ENCODE measurements around the gene ST6GALNAC3.

The ST6GALNAC3 gene

DNA sequence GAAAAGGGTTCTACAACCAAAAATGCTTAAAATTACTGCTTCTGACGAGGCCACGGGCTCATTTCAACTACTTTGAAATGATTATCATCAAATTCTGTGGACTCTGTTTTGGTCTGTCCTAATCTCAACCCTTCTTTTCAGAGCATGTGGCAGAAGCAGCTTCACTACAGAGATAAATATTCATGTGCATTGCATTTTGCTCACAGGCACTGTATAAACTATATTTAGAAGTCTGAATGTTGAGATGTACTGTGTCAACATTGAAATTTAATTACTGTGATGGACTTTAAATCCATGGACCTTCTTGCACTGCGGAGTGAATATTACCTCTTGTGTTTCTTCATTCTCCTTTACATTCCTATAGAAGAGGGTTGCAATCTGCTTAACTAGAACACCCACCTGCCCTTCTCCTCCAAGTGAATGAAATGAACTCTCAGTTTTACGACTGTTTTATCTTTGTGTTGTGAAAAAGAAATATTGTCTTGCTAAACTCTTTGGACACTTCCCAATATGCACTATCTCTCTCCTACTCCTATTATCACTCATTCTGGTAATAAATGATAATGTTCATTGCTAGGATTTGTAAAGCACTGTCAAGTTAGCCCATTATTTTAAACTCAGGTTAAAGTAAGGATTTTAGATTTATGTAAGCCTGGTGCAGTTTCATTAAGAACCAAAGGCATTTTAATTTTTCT is 511.6 kb downstream of the ST6GALNAC3 start:
- DNase-seq (ENCODE audit: low spot score): no peak

DNA sequence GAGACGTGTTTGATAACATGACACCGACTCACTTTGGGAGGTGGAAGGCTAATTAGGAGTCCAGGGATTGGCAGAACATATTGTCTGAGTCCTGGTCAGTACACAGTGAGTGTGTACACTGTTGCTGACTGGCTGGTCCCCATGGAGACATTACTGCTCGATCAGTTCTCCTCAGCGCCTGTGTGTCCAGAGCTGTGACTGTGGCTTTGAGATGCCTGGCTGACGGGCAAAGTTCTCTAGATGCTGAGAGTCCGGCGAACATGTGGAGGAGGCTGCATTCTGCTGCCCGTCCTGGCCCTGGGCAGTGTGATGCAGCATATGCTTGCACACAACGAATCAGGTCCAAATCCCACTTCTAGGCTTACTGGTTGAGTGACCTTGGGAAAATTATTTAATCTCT is 512.7 kb downstream of the ST6GALNAC3 start:
- DNase-seq (ENCODE audit: low spot score): no peak

DNA sequence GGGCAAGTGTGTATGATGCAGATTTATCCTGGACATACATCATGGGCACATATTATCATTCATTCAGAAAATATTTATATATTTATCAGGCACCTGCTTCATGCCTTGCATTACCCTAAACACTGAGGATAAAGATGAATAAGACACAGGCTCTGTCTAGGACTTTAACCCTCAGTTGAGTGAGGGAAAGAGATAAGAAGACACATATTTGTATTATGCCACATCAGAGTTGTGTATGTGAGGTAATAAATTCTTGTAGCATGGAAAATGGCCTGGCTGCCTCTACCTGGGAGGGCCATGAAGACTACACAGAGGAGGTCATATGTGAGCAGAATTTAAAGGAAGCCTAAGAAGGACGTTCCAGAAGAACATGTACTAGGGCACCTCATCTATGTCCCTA is 516.9 kb downstream of the ST6GALNAC3 start:
- DNase-seq (ENCODE audit: low spot score): no peak

- no peak for DNase-seq (ENCODE audit: low spot score)
These were observed 517.4 kb downstream of the ST6GALNAC3 start for GRCh38 chr1:76591963-76592362.

DNA sequence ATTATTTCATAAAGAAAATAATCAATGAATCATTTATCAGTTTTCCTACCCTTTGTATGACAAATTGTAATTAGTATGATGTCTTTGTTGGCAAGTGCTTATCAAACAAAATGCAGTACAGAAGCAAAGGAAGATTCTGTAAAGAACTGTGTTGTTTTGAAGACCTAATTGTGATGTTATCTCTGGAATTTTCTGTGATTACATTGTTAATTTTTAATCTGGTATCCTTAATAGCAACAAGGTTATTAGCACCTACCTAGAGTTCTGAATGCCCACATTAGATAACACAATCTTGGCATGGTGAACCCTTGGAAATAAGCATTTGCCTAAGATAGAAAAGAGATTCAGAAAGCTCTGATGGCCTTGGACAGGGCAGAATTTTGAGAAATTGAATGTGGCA is 518.6 kb downstream of the ST6GALNAC3 start:
- no peak for DNase-seq (ENCODE audit: low spot score)

GRCh38 chr1:76593618-76594017 is 519.1 kb downstream of the ST6GALNAC3 start:
- DNase-seq (ENCODE audit: low spot score): no peak

GRCh38 chr1:76595024-76595423 is 520.5 kb downstream of the ST6GALNAC3 start:
- no peak for DNase-seq (ENCODE audit: low spot score)

- DNase-seq (ENCODE audit: low spot score): no peak
These were observed 526.9 kb downstream of the ST6GALNAC3 start for GRCh38 chr1:76601465-76601864.

DNA sequence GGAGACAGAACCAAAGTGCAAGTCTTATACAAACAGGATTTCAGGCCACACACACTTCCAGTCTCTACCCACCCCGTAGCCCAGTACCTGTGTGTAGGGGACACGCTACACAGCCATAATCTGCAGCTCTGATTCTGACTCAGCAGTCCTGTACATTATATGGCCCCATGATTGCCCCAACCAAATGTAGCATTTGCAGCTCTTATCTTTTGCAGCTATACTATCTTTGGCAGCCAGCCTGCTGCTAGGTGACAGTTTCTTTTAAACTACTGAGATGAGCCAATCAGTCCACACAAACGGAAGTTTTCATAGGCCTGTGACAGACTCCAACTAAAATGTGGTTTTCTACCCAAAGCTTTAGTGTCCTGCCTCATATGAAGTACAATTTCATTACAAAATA is 533.2 kb downstream of the ST6GALNAC3 start:
- no peak for DNase-seq (ENCODE audit: low spot score)

- no peak for DNase-seq (ENCODE audit: low spot score)
These were observed 537.4 kb downstream of the ST6GALNAC3 start for GRCh38 chr1:76611770-76612445.

- no peak for DNase-seq (ENCODE audit: low spot score)
These were observed 539.3 kb downstream of the ST6GALNAC3 start for GRCh38 chr1:76613886-76614285.

DNA sequence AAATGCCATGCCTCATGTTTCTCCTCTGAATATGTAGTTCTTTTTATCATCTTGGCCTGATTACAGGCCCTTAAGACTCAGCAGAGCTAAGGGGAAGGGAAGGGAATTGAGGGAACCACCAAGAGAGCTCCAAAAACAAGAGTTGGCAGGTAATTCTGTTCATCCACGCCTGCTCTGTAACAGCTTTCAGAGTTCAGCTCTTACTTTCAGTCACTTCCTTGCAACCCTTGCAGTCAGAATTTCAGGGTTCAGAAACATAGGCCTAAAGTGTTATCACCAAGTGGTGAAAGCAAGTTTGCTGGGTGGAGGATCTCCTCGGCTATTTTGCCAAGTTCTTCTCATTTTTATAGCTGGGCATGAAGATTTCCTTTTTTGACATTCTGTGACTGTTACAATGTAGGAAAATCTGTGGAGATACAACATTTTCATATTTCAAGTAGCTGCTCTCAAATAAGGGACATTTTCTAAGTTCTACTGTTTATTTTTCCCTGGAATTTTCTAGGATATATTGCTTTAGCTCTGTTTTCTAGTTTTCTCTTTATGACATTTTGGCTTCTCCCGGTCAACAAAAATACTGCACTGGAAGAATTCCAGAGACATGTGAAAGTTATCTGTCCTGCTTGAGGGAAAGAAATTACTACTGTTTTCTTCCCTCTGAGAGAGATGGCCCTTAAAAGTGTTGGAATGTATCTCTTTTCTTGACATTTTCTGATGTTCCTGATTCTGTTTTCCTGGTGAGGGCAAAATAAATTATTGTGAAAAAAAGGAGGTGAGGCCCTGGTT is 540.9 kb downstream of the ST6GALNAC3 start:
- DNase-seq (ENCODE audit: low spot score): no peak

GRCh38 chr1:76620371-76620770 is 545.8 kb downstream of the ST6GALNAC3 start:
- no peak for DNase-seq (ENCODE audit: low spot score)

DNA sequence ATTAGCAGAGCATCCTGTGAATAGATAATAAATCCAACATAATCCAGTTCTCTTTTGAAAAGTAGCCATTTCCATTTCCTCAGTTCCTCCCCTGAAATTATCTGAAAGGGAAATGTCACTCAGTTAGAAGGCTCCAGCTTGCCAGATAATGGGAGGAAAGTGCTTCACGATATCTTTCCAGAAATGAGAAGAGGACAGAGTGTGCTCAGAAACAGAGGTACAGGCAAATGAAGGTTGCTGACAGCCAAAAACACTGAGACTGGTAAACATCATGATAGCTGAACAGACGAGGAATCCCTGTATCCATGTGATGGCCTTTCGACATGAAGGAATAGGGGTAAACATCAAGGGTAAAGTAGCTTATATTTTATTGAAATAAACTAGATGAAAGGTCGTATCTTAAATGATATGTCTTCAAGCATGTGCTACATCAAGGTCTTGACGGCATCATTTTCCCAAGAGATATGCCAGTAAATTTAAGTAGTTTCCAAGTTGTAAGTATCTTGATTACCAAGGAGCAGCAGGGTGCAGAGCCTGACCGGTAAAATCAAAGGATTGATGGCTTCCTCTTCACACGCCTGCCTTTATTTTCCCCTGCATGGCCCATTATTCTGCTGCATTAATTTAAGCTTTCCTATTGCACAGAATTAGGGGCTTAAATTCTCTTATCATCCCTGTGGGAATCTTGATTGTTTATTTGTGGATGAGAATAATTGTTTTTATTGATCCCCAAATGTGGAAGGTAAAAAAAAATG is 548.4 kb downstream of the ST6GALNAC3 start:
- no peak for DNase-seq (ENCODE audit: low spot score)

- DNase-seq (ENCODE audit: low spot score): no peak
These were observed 551.5 kb downstream of the ST6GALNAC3 start for GRCh38 chr1:76625886-76626678.

DNA sequence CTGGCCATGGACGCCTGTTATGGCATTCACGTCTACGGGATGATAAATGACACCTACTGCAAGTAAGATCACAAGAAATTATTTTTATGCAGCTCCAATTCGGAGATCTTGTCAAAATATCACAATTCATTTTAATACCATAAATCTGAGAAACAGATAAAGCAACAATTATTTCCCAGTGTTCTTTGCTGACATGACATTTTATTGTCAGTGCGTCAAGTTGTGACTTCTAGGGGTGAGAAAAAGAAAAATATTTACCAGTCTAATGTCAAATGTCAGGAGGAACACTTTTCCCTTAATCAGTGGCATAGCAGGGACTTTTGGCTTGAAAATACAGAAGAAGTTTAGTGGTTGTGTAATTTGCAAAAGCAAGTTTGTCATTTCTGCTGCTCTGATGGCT is 553.0 kb downstream of the ST6GALNAC3 start:
- no peak for DNase-seq (ENCODE audit: low spot score)

GRCh38 chr1:76627901-76628300 is 553.4 kb downstream of the ST6GALNAC3 start:
- DNase-seq (ENCODE audit: low spot score): no peak

- no peak for DNase-seq (ENCODE audit: low spot score)
These were observed 557.6 kb downstream of the ST6GALNAC3 start for GRCh38 chr1:76632136-76632535.

- DNase-seq (ENCODE audit: low spot score): no peak
These were observed 561.2 kb downstream of the ST6GALNAC3 start for GRCh38 chr1:76635784-76636183.

GRCh38 chr1:76639181-76639580 is 564.6 kb downstream of the ST6GALNAC3 start:
- no peak for DNase-seq (ENCODE audit: low spot score)

GRCh38 chr1:76640092-76640491 is 565.5 kb downstream of the ST6GALNAC3 start:
- peak; percentile 16 for DNase-seq (ENCODE audit: low spot score)
